Esophagus muscularis mucosa (tissue), 4 donors: Measurements from ENCODE around the gene ACTL8.

Source experiments
- EP300 ChIP-seq: sonication (generic); formaldehyde crosslinking; IDR thresholded peaks from one replicate; pipeline ENCODE4 v1.6.1; 2017; ENCODE audit warnings: antibody characterized with exemption
- POLR2A ChIP-seq: fragments of 450-650 bp; IDR thresholded peaks from one replicate; pipeline ENCODE4 v1.6.1; 2017; ENCODE audit warnings: antibody characterized with exemption, moderate library complexity, mild to moderate bottlenecking, low read depth
- POLR2AphosphoS5 ChIP-seq, 2 donors: sonication (generic); formaldehyde crosslinking; IDR thresholded peaks; one replicate each; pipeline ENCODE4 v1.6.1; 2017; ENCODE audit warnings: antibody characterized with exemption in 2 of 2
- TF ChIP-seq, protein P1 (sequence below), 3 experiments: fragments of 200-600 bp in 2 of 3; fragments of 450-650 bp in 1 of 3; sonication (generic) in 2 of 3; IDR thresholded peaks; one replicate each; pipeline ENCODE4 v1.5.1; 2017 to 2019; ENCODE audit warnings: antibody characterized with exemption in 3 of 3, mild to moderate bottlenecking in 2 of 3, moderate library complexity in 1 of 3

DNA sequence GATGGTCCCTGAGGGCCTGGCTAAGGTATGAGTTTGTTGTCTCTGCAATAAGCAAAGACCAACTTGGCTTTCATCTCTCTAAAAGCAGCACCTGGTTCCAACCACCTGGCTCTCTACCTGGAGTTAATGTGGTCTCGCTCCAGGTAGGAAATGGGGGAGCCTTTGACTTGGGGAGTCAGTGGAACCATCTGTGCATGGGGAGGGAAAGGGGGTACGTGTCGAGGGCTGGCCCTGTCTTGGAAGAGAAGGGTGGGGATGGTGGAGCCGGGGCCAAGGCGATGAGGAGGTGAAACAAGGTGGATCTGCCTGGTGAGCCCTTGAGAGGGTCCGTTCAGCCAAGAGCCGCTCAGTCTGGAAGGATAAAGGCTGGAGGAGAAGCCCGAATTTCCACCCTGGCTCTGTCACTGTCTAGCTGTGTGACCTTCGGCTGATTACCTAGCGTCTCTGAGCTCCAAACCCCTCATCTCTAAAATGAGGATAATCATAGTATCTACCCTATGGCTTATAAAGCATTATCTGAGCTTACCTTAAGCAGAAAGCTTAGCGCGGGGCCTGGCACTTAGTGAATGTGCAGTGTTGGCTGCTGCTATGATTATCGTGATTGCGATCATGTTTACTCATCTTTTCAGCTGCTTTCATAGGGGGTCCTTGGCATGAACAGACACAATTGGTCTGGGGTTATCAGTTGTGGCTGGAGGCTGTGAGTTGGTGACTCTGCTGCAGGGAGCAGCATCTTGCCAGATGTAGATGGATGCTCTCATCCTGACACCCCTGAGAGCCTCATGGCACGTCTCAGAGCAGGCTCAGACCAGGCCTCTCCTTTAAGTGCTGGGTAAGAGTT lies 78.7 kb downstream of the ACTL8 start:
- TF ChIP-seq POLR2A (no peak), POLR2AphosphoS5 (IDR thresholded peaks at IDR 0.05) (no peak), EP300 (no peak)
- TF ChIP-seq, protein P1, sequence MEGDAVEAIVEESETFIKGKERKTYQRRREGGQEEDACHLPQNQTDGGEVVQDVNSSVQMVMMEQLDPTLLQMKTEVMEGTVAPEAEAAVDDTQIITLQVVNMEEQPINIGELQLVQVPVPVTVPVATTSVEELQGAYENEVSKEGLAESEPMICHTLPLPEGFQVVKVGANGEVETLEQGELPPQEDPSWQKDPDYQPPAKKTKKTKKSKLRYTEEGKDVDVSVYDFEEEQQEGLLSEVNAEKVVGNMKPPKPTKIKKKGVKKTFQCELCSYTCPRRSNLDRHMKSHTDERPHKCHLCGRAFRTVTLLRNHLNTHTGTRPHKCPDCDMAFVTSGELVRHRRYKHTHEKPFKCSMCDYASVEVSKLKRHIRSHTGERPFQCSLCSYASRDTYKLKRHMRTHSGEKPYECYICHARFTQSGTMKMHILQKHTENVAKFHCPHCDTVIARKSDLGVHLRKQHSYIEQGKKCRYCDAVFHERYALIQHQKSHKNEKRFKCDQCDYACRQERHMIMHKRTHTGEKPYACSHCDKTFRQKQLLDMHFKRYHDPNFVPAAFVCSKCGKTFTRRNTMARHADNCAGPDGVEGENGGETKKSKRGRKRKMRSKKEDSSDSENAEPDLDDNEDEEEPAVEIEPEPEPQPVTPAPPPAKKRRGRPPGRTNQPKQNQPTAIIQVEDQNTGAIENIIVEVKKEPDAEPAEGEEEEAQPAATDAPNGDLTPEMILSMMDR (IDR thresholded peaks at IDR 0.05): no peak
